SKM-1 (cell line): ENCODE results near the gene CHORDC1.
"Not testable (repeated sequence)": the region's sequence is repeated elsewhere in the genome, so short reads cannot be mapped to it uniquely, and the experiment has no call there.

ENCODE experiments used
- DNase-seq: peaks from one replicate; lab custom pipeline; 2025; ENCODE audit not compliant: unreplicated experiment; lab: John Stamatoyannopoulos, UW

CHORDC1 gene

DNA sequence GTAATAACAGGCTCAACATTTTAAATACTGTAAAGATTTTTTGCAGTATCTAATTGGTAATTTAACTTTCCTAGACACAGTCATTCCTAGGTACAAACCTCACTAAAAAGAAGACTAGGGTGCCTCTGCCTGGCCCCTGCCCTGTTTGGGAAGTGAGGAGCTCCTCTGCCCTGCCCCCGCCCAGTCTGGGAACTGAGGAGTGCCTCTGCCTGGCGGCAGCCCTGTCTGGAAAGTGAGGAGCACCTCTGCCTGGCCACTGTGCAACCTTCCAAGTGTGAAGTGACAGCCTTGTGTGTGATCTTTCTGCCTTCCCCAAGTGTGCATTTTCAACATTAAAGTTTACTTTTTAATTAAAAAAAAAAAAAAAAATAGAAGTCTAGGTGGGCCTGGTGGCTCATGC lies 4.2 kb downstream of the CHORDC1 start:
- no peak for DNase-seq

GRCh38 chr11:90216611-90217010 lies 6.2 kb downstream of the CHORDC1 start:
- DNase-seq = no peak

DNA sequence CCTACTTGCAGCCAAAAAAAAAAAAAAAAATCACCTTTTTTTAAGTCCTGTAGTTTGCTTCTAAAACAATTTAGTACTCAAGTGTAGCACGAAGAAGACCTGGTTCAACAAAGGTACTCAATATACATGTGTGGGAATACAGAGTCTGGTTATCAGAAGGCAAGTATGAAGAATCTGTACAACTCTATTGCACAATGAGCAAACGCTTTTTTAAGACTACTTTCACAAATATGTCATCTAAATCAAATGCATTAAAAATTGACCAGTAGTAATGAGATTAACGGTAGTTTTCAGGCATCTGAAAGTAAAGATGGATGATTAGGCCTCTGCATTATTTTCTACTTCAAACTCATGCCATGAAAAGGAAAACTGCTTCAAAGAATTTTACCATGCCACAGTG lies 9.5 kb downstream of the CHORDC1 start:
- no peak for DNase-seq

- no peak for DNase-seq
Observed at GRCh38 chr11:90208857-90209256, 14.0 kb downstream of the CHORDC1 start.

- not testable (repeated sequence) for DNase-seq
Observed at GRCh38 chr11:90207992-90208391, 14.9 kb downstream of the CHORDC1 start.

- peak; percentile 64 for DNase-seq
Observed at GRCh38 chr11:90204832-90205646, 17.8 kb downstream of the CHORDC1 start.

DNA sequence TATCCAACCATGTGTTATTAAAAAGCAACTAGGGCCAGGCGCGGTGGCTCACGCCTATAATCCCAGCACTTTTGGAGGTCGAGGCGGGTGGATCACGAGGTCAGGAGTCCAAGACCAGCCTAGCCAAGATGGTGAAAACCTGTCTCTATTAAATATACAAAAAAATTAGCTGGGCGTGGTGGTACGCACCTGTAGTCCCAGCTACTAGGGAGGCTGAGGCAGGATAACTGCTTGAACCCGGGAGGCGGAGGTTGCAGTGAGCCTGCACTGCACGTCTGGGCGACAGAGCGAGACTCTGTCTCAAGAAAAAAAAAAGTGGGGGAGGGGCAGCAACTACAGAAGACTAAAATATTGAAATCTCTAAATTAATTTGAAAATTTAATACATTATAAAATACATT lies 18.4 kb downstream of the CHORDC1 start:
- DNase-seq = no peak

- DNase-seq = no peak
Observed at GRCh38 chr11:90202342-90202741, 20.5 kb downstream of the CHORDC1 start.

GRCh38 chr11:90197377-90197776 lies 25.5 kb downstream of the CHORDC1 start:
- DNase-seq = no peak

GRCh38 chr11:90192869-90193582 lies 29.8 kb downstream of the CHORDC1 start:
- DNase-seq = no peak

DNA sequence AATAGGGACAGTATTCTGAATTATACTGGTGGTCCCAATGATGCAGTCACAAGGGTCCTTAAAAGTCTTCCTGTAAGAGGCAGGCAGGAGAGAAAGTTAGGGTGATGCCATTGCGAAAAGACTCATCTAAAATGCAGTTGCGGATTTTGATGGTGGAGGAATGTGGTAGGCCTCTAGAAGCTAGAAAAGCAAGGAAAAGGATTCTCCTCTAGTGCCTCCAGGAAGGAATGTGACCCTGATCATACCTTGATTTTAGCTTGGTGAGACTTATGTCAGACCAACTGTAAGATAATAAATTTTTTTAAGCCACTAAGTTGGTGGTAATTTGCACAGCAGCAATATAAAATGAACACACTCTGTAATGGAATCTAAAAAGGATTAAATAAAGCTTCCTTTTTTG lies 33.8 kb downstream of the CHORDC1 start:
- DNase-seq = no peak

GRCh38 chr11:90187839-90188238 lies 35.0 kb downstream of the CHORDC1 start:
- no peak for DNase-seq

- DNase-seq = no peak
Observed at GRCh38 chr11:90179923-90180322, 42.9 kb downstream of the CHORDC1 start.

- DNase-seq = no peak
Observed at GRCh38 chr11:90178751-90179150, 44.1 kb downstream of the CHORDC1 start.

GRCh38 chr11:90176069-90176468 lies 46.8 kb downstream of the CHORDC1 start:
- no peak for DNase-seq

DNA sequence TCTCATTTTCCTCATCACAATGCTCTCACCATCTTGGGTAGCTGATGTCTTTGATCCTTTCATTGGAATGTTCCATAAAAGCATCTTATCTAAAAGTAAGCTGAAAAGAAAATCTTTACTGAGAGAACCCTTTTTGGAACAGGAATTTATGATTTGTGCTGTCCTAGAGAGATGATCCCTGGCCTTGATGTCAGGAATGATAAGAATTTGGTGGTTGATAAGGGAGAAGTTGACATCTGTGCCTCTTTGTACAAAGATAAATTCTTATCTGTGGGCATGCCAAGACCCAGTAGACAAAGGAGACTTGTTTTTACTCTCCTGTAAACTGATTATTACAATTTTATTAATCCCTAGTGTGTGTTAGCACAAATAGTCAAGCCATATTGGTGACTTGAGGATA lies 51.5 kb downstream of the CHORDC1 start:
- no peak for DNase-seq

GRCh38 chr11:90168571-90168970 lies 54.3 kb downstream of the CHORDC1 start:
- no peak for DNase-seq

- DNase-seq = not testable (repeated sequence)
Observed at GRCh38 chr11:90167704-90168103, 55.1 kb downstream of the CHORDC1 start.

DNA sequence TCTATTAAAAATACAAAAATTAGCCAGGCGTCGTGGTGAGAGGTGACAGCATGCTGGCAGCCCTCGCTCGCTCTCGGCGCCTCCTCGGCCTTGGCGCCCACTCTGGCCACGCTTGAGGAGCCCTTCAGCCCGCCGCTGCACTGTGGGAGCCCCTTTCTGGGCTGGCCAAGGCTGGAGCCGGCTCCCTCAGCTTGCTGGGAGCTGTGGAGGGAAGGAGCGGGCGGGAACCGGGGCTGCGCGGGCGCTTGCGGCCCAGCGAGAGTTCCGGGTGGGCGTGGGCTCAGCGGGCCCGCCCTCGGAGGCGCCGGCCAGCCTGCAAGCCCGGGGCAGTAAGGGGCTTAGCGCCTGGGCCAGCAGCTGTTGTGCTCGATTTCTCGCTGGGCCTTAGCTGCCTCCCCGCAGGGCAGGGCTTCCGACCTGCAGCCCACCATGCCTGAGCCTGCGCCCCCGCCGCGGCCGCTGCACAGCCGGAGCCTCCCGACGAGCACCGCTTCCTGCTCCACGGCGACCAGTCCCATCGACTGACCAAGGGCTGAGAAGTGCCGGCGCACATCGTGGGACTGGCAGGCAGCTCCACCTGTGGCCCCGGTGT lies 55.8 kb downstream of the CHORDC1 start:
- DNase-seq = not testable (repeated sequence)
